C4-2B (cell line): Measurements from ENCODE around the gene TM9SF4.

Experiments used
- CTCF ChIP-seq: fragments of 450-650 bp; conservative IDR thresholded peaks from 2 replicates; pipeline ENCODE4 v1.5.1; 2017; ENCODE audit warnings: mild to moderate bottlenecking
- ZFX ChIP-seq: fragments of 450-650 bp; IDR thresholded peaks from 2 replicates; pipeline ENCODE4 v1.6.1; 2017

- TF ChIP-seq CTCF (no peak), ZFX (no peak)
Observed at GRCh38 chr20:32142088-32142487, 32.6 kb downstream of the TM9SF4 start.
